Measurements from ENCODE around the gene OR2C3. TPM values are rescaled to one million over a fixed set of nuclear protein-coding genes. Genes with fewer than 3 reads are reported as not detected.

Gene OR2C3
- polyA plus RNA-seq, 3 donors: 0.01 TPM; not detected in 2

- Mint-ChIP-seq H3K9me3 (peaks cover 0 to 2% (median 0%) of the 10 kb centered on the region in 7 donors), H3K4me1 (peaks cover 5% of the 10 kb centered on the region), H3K4me3 (no peak overlapping the region), H3K36me3 (no peaks in the 10 kb centered on the region), H3K27me3 (ENCODE audit: low read depth in 3 of 3) (peaks cover 0 to 4% (median 3%) of the 10 kb centered on the region in 3 donors), H3K27ac (no peak overlapping the region)
- WGBS (ENCODE audit: insufficient coverage): 64% methylated on average over 2 of the region's 3 CpGs
- no peak for DNase-seq
- H3K4me2 ChIP-seq (replicated peaks; ENCODE audit: extremely low read depth, low read length, poor library complexity, severe bottlenecking): no peak overlapping the region
- H3K9ac ChIP-seq (ENCODE audit: insufficient read depth, low read length, poor library complexity, severe bottlenecking): no peak overlapping the region
- peaks cover under 1 to 3% of the 10 kb centered on the region in 2 donors for H3K4me1 ChIP-seq (ENCODE audit: control insufficient read depth in 1 of 2, insufficient read depth in 2 of 2, low read length in 2 of 2)
- H3K27me3 ChIP-seq (ENCODE audit: control insufficient read depth in 2 of 2, insufficient read depth in 2 of 2, low read length in 2 of 2): no peaks in the 10 kb centered on the region
- no peak overlapping the region for H3K27ac ChIP-seq (ENCODE audit: low read depth in 1 of 2, low read length in 2 of 2)
- intact Hi-C loops (cut with micrococcal nuclease): no loop called here
- no peaks in the 10 kb centered on the region for H3K9me3 ChIP-seq (replicated peaks in 1 of 2; ENCODE audit: control insufficient read depth in 1 of 2, insufficient read depth in 1 of 2, low read length in 2 of 2)
- TF ChIP-seq CTCF (IDR thresholded peaks at IDR 0.05): no peak
- H3K79me2 ChIP-seq (ENCODE audit: insufficient read depth, low read length): no peaks in the 10 kb centered on the region
- no peak overlapping the region for H2AFZ ChIP-seq (ENCODE audit: insufficient read depth, low read depth, low read length, poor library complexity, severe bottlenecking)
- no peaks in the 10 kb centered on the region for H3K36me3 ChIP-seq (replicated peaks in 1 of 2; ENCODE audit: control insufficient read depth in 1 of 2, insufficient read depth in 2 of 2, low read length in 2 of 2)
- H3K4me3 ChIP-seq (replicated peaks in 1 of 3; ENCODE audit: low read depth in 2 of 3, low read length in 3 of 3): no peak overlapping the region
- H4K20me1 ChIP-seq (ENCODE audit: insufficient read depth, low read length): no peaks in the 10 kb centered on the region
These were observed 838 bp downstream of the OR2C3 start for GRCh38 chr1:247535402-247535801.

- no peak for TF ChIP-seq CTCF (IDR thresholded peaks at IDR 0.05)
- Mint-ChIP-seq H3K36me3 (no peaks in the 10 kb centered on the region), H3K27me3 (ENCODE audit: low read depth in 3 of 3) (peaks cover 0 to 4% (median 2%) of the 10 kb centered on the region in 3 donors), H3K27ac (no peak overlapping the region), H3K9me3 (peaks cover 0 to 2% (median 0%) of the 10 kb centered on the region in 7 donors), H3K4me3 (no peak overlapping the region), H3K4me1 (peaks cover 12% of the 10 kb centered on the region)
- Histone ChIP-seq H3K27me3 (ENCODE audit: control insufficient read depth in 2 of 2, insufficient read depth in 2 of 2, low read length in 2 of 2) (no peaks in the 10 kb centered on the region), H3K9me3 (replicated peaks in 1 of 2; ENCODE audit: control insufficient read depth in 1 of 2, insufficient read depth in 1 of 2, low read length in 2 of 2) (no peaks in the 10 kb centered on the region), H4K20me1 (ENCODE audit: insufficient read depth, low read length) (no peaks in the 10 kb centered on the region), H3K4me3 (replicated peaks in 1 of 3; ENCODE audit: low read depth in 2 of 3, low read length in 3 of 3) (no peak overlapping the region), H3K27ac (ENCODE audit: low read depth in 1 of 2, low read length in 2 of 2) (no peak overlapping the region), H3K4me1 (ENCODE audit: control insufficient read depth in 1 of 2, insufficient read depth in 2 of 2, low read length in 2 of 2) (peaks cover 9 to 12% of the 10 kb centered on the region in 2 donors), H3K79me2 (ENCODE audit: insufficient read depth, low read length) (no peaks in the 10 kb centered on the region), H2AFZ (ENCODE audit: insufficient read depth, low read depth, low read length, poor library complexity, severe bottlenecking) (no peak overlapping the region), H3K9ac (ENCODE audit: insufficient read depth, low read length, poor library complexity, severe bottlenecking) (no peak overlapping the region), H3K4me2 (replicated peaks; ENCODE audit: extremely low read depth, low read length, poor library complexity, severe bottlenecking) (no peak overlapping the region), H3K36me3 (replicated peaks in 1 of 2; ENCODE audit: control insufficient read depth in 1 of 2, insufficient read depth in 2 of 2, low read length in 2 of 2) (no peaks in the 10 kb centered on the region)
- DNase-seq: no peak
- WGBS (ENCODE audit: insufficient coverage): 96% methylated on average over 5 of the region's 8 CpGs
- intact Hi-C loops (cut with micrococcal nuclease): no loop called here
These were observed 4.3 kb downstream of the OR2C3 start for GRCh38 chr1:247531937-247532336.
